ENCODE measurements around the gene RBM5.
A peak's percentile ranks its signal among the peaks of the same experiment; 100 is the strongest.

RBM5 gene

DNA sequence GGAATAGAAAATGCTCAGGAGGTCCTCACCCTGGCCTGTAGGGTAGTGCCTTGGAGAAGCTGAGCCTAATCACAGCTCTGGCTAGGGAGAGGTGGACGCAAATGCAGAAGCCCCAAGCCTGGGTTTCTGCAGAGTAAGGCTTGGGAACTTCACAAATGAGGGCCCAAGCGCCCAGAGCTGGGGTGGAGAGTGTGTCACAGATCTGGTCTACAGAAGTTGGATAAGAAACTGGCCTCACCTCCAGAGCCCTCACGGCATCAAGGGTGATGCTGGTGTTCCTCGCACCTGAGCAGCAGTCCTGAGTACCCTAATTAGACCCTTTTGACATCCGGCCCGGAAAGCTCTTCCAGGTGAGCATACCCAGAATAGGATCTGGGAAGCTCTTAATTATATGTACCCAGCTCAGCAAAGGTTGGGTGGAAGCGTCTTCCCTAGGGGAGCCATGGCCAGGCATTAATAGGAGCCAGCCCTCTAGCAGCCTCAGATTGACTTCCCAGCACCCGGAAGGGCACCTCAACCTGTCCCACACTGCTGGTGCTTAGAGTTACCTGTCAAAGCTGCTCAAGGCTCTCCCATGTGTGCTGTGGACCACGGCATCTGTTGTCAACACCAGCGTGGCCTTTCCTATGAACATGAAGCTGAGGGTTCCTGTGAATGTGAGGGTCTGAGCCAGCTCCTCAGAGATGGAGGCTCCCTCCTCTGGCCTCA, 31.8 kb downstream of the RBM5 start:
- Histone ChIP-seq H3K27ac (no peak overlapping the region), H3K4me3 (no peak overlapping the region)

DNA sequence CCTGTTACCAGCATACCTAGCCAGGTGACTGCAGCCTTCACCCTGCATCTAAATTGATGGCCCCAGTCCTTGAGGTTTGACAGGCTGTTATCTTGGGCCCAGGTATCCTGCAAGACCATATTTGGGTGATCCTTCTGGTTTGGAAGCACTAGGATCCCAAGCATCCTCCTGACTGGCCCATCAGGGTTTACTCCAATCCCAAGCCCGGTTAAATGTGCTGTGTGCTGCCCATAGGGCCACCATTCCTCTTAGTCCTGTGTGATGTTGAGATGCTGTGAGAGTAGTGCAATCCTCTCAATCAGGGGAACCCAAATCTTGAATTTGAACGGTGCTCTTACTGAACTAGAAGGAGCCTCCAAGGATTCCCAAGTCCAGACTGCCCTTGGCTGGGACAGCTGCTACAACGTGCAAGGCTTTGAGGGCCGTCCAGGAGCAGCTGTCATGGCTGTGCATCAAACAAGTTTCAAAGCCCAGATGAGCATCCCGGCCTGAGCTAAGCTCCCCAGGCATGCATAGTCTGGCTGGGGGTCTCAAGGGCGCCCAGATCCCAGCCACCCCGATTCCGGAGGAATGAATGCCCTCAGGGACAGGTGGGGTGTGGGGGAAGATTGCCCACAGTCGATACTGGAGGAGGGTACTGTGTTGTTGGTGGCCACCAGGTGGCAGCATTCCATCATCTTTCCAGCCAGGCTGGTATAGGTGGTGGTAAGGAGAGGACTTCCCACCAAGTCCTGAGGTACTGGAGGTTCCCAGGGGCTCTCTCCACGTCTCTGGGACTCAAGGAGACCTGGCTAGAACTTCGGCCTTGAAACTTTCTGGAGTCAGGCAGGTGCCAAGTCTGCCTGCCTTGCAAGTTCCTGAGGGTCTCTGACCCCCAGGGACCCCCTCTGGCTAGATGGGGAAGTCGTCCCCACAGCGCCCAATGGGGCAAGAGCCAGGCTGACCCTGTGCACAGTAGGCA, 32.6 kb downstream of the RBM5 start:
- Histone ChIP-seq H3K27ac (no peak overlapping the region), H3K4me3 (no peak overlapping the region)

DNA sequence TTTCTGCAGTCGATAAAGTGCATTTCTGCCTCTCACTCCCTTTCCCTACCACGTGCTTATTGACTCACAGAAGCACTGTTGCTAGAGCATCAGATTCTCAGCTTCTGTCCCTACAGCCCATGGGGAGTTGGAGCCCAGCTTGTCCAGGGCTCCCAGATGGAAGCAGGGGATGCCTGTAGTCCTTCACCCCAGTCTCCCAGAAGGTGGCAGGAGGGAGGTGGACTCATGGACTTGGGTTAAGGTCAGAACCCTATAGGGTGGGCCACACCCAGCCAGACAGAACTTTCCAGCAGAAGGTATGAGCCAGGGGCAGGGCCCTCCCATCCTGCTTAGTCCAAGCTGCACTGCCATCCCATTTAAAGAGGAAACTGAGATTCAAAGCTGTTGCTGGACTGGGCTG, 33.4 kb downstream of the RBM5 start:
- H3K27ac ChIP-seq: no peak overlapping the region

DNA sequence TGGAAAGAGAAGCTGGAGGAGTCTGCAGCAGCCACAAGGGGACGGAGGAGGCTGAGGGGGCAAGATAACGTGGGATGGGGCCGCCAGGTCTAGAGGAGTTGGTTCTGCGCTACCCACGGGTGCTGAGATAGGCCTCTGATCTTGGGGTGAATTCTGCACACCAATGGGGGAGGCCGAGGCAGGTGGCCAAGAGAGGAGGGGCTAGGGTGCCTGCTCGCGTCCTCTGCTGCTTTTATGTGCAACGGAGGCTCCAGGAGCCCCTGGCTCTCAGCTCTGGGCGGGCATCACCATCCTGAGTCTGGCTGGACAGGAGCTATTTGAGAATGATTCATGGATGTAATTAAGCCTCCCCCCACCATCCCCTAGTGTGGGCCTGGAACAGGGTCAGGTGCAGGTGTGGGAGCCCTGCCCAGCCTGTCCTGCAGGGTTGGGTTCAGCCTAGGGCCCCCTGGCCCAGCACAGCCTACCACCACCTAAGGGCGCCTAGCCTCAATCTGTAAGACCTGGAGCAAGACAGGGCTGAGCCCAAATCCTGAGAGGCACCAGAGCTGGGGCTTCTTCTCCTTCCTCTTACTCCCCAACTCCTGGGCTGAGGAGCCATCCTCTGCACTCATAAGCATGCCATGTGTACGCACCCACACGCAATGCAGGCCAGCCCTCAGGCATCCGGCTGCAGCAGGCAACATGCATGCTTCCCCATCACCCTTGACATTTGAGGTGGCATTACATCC, 34.1 kb downstream of the RBM5 start:
- Histone ChIP-seq H3K27ac (no peak overlapping the region), H3K4me3 (no peak overlapping the region)

More for the DNA sequence above, 33.4 kb downstream of the RBM5 start:
- no peak overlapping the region for H3K4me3 ChIP-seq

DNA sequence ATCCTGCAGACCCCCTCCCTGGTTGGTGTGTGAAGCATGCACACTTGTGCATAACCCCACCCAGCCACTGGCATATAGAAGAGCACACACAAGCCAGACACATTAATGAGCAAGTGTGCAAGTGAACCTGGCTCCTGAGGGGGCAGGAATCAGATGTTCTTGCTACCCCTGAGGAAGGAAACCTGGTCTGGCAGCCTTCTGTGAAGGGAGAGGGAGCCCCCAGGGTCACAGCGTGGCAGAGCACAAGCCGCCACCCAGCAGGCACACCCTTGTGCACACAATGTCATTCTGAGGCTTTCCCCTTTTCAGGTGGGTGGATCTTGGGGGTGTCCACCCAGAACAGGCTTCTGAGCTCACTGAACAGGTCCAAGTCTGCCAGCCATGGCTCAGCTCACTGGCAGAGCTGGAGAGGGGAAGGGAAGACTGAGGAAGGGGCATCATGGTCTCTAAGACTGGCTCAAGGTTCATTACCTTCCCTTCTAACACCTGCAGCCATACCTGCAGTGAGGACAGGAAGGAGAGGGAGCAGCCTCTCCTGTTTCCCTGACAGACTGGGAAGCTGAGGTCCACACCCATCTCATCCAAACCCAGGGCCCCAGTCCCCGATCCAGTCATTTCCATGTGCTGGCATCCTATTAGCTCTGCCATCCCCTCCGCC, 34.8 kb downstream of the RBM5 start:
- no peak overlapping the region for H3K4me3 ChIP-seq
- H3K27ac ChIP-seq: peak overlapping the region in 4 of 21 experiments; percentile 7 to 47 (median 16)

DNA sequence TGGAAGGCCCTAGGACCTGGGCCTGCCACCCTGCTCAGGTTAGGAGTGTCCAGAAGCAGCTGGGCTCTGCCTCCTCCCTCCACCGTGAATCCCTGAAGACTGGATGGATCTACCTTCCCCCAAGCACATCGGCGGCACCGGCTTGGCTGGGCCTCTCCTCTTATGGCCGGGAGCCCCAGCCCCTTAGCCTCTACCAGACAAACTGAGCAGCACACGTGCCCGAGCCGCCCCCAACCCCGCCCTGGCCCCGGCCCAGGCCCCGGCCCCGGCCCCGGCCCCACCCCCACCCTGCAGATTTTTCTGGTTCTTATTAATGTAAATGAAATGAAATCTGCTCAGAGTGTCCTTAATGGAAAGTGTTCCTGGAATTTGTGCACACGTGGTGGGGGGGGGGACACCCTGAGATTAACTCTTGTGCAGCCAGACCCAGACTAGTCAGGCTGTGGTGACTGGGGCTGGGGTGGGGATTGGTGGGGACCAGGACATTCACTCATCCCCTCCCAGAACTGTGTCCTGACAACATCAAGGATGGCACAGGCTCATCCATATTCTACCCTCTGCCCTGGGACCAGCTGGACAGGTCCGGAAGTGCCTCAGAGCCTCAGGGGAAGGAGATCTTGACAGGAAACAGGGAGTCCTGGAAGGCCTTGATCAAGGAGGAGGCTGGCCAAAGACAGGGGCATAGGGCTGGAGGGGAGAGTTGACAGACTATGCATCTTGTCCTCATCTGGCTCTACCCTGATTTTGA, 35.5 kb downstream of the RBM5 start:
- Histone ChIP-seq H3K4me3 (no peak overlapping the region), H3K27ac (peak overlapping the region in 4 of 21 experiments; percentile 7 to 47 (median 16))

DNA sequence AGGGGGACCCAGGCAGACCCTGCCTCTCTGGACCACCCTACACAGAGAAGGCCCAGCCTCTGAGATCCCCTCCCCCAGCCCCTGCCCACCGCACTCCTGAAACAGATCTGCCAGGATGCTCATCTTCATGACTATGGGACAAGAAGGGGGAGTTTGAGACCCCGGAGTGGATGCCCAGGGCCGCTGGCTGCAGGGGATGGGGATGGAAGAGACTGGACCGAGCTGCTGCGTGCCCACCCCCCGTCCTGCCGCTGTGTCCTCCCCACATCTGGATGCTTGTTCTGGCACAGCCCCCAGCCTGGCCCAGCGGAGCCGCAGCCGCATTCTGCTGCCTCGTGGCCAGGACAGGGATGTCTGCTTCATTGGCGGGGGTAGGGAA, 36.1 kb downstream of the RBM5 start:
- Histone ChIP-seq H3K4me3 (no peak overlapping the region), H3K27ac (no peak overlapping the region)

DNA sequence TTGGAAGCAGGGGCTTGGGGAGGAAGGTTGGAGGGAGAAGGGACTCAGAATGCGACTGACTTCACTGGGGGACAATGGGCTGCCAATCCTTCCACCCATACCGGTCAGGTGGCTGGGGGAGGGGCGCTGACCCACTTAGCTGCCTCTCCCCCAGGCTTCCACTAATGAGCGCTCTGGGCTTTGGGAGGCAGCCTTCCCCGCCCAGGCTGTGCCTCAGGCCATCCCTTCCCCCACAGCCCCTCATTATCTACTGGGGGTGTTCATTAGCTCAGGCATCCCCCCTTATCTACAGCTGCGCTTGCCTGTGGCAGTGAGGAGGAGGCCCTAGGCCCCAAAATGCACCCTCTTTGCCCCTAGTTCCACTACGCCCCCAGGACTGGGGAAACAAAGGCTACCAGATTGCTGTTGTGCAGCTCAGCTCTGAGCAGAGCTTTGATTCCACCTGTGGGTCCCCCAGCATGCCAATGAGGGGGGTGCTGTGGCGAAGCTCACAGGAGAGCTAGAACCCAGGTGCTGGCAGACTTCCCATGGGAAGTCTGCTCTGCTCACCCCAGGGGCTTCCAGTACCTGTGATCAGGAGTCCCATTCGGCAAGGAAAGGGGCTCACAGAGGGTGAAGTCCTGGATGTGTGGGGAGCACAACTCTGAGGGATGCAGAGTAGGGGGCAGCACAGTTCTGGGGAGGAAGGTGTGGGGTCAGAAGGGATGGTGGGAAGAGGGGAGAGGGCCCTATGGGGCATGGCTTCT, 37.0 kb downstream of the RBM5 start:
- H3K4me3 ChIP-seq: no peak overlapping the region
- H3K27ac ChIP-seq: no peak overlapping the region

DNA sequence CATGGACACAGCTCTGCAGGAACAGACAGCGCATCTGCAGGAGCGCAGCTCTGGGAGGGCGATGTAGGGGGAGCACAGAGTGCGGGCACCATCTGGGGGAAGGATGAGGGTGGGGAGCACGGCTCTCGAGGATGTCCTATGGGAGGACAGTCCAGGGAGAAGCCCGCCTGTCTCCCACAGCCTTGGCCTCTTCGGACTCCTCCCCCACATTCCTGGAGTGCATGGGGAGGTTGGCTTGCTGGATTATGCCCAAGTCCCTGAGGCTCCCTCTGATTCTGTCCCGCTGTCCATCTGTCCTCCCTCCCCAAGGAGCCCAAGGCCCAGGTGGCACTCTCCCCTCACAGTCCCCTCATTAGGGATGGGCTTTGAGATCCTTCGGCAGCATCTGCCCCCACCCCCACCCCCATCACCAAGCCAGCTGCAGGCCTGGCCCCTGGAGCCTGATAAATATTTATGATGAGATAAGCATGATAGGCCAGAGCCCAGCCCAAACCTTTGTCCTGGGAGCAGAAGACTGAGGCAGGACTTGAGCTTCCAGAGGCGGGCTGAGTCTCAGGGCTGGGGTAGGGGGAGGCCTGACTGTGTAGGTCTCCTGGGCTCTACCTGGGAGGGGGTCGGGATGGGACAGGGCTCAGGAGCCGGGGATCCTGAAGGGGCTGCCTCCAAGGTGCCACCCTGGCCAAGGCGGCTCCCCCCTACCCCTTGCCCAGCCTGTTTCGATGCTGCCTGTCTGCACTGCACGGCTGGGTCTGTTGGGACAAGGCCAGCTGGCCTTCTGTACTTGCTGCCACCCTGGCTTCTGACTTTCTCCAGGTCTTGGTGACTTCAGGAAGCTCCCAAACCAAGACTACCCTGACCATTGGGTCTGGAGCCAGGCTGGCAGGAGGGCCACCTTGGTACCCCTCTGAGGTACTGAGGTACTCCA, 37.8 kb downstream of the RBM5 start:
- no peak overlapping the region for H3K27ac ChIP-seq
- no peak overlapping the region for H3K4me3 ChIP-seq

DNA sequence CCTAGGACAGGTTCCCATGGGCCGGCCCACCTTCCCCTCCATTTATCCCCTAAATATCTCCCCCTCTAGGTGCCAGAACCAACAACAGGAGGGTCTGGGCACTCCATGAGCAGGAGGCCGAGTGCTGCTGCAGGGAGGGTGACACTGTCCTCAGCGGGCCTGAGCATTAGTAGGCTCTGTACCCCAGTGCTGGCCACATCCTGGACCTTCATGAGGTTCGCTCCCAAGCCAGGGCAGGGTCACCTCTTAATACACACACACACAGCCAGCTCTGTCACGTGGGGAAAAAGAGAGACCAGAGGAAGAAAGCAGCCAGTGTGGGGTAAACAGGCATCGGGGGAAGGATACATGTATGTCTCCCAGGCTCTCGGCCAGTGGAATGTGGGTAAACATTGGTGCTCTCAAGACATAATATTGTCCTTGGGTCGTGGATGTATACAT, 38.6 kb downstream of the RBM5 start:
- Histone ChIP-seq H3K4me3 (no peak overlapping the region), H3K27ac (no peak overlapping the region)

DNA sequence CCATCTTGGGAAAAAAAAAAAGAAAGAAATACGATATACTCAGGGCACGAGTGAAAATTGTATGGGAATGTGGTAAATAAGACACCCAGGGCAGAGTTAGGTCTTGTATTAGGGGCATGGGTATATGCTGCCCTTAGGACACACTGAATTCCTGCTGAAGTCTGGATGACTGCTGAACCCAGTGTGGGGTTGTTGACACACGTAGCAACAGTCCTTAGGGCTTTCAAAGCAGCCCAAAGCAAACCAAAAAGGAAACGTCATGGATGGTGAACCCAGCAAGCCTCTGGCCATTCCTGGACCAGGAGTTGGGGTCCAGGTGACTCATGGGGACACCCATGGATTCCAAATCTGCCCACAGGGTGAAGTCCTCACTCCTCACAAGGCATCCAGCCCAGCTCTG, 39.3 kb downstream of the RBM5 start:
- Histone ChIP-seq H3K27ac (no peak overlapping the region), H3K4me3 (no peak overlapping the region)

DNA sequence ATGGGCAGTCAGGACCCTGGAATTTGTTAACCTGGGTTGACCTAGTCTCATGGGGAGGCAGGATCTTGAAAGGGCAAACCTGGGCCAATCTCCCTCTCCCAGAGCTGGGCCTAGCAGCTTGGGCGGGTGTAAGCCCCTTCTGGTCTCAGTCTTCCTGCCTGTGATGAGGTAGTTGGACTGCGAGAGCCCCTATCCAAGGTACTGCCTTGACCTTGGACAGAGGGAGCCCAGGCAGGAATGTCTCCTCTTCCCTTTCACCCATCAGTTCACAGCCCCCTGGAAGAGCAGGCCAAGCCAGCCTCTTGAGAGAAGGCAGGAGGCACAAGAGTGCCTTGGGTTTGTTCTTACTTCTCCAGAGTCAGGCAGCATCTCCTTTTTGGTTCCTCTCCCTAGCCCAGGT, 41.7 kb downstream of the RBM5 start:
- Histone ChIP-seq H3K27ac (no peak overlapping the region), H3K4me3 (no peak overlapping the region)

DNA sequence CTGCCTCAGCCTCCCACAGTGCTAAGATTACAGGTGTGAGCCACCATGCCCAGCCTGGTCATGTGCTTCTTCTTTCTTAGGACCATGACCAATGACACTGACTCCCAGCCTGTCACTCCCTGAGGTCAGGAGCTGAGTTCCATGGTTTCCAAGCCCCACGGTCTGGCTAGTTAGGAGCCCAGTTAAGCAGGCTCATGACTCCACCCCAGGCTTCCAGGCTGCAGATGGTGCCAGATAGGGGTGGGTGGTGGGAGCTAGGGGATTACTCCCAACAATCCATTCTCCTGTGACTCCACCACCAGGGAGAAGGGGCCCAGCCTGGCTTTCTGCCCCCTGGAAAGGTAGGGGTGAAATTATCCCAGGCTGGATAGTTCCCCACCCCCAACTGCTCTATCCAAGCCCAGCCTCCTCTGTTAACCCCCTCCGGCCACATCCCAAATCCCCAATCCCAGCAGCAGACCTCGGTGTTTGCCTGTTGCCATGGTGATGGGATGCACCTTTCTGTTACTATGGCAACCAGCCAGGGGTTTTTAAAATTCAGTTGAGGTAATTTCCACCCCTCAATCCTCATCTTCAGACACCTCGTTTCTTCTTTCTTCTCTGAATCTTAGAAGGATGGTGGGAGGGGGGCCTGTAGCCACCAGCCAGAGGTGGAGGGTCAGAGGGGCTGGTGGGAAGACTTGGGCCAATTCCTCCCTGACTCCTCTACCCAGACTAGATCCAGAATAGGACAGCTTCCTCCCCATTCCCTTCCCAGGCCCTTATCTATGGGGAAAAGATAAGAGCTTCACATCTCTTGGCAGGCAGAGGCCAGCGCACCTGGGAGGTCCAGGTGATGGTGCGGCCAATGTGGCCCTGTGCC, 43.9 kb downstream of the RBM5 start:
- H3K27ac ChIP-seq: no peak overlapping the region

DNA sequence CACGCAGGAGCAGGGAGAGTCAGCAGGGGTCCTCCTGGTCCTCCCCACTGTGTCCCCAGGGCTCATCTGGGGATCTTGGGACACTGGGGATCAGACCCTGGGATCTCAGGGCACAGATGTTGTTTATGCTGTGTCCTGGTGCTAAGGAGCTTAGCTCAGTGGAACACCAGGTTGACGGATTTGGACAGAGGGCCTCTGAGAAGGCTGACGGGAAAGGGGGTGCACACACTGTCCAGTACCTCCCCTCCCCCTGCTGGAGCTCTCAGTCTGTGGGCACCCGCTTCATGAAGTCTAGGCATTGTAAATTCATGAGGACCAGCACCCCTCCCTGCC, 44.5 kb downstream of the RBM5 start:
- H3K27ac ChIP-seq: no peak overlapping the region
- no peak overlapping the region for H3K4me3 ChIP-seq

More for the DNA sequence above, 43.9 kb downstream of the RBM5 start:
- H3K4me3 ChIP-seq: no peak overlapping the region

DNA sequence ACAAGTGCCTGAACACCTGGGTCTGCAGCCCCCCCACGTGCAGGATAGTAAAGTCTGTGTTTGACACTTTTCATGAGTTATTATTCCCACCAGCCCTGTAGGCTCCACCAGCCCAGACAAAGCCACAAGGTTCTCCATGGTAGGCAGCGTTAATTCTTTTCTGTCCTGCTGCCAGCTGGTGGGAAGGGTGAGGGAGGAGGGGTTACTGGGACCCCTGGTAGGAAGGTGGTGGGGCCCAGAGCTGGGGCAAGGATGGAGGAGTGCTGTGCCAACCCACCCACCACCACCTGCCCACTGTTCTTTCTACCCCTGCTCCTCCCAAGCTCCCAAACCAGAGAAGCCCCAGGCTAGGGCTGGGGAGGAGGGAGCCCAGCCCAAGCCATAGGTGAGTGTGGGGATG, 45.6 kb downstream of the RBM5 start:
- no peak overlapping the region for H3K4me3 ChIP-seq

DNA sequence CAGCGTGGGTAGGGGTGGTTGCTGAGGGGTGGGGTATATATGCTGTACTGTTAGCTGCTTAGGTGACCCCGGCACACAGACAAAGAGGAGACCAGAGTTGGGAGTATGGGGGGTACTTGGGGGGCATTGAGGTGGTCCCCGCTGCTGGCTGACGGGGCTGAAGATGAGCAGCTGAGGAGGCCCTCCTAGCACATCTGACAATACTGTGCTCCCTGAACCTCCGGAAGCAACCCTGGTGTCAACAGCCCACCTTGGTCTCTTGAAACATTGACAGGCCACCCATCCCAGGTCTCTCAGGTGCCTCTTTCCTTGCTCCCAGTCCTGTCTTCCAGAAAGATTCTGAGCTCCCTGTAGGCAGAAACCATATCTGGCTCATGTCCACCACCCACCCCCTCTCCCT, 47.2 kb downstream of the RBM5 start:
- Histone ChIP-seq H3K27ac (no peak overlapping the region), H3K4me3 (no peak overlapping the region)

More for the DNA sequence above, 45.6 kb downstream of the RBM5 start:
- no peak overlapping the region for H3K27ac ChIP-seq
